WERI-Rb-1 (cell line): Measurements from ENCODE around the gene PLCG2.

Source experiments
- DNase-seq: peaks from one replicate; pipeline ENCODE4 v3.0.0-alpha.2; 2020
- H3K27ac ChIP-seq: fragments of 250-450 bp; sonication (Bioruptor Pico); 2 replicates; pipeline ENCODE4 v1.5.1; 2020; ENCODE audit warnings: mild to moderate bottlenecking, moderate library complexity
- H3K27me3 ChIP-seq: fragments of 250-450 bp; sonication (Bioruptor Pico); 2 replicates; pipeline ENCODE4 v1.5.1; 2021; ENCODE audit warnings: mild to moderate bottlenecking, low read depth, moderate library complexity; ENCODE audit not compliant: insufficient read depth, severe bottlenecking
- H3K36me3 ChIP-seq: fragments of 250-450 bp; sonication (Bioruptor Pico); 2 replicates; pipeline ENCODE4 v1.5.1; 2020; ENCODE audit warnings: mild to moderate bottlenecking, moderate library complexity
- H3K4me3 ChIP-seq: 2 replicates; pipeline ENCODE4 v1.5.1; 2011; ENCODE audit warnings: low read depth, mild to moderate bottlenecking, control low read depth, low read length
- H3K9me3 ChIP-seq: fragments of 250-450 bp; sonication (Bioruptor Pico); 2 replicates; pipeline ENCODE4 v1.5.1; 2021; ENCODE audit warnings: mild to moderate bottlenecking, moderate library complexity; ENCODE audit not compliant: severe bottlenecking
- CTCF ChIP-seq: IDR thresholded peaks from 2 replicates; pipeline ENCODE4 v1.5.1; 2011; ENCODE audit warnings: low read depth, mild to moderate bottlenecking, control low read depth, inconsistent platforms, low read length

Gene PLCG2

GRCh38 chr16:81900456-81900855, 121.4 kb downstream of the PLCG2 start:
- Histone ChIP-seq H3K27me3 (no peaks in the 10 kb centered on the region), H3K36me3 (no peaks in the 10 kb centered on the region), H3K27ac (no peak overlapping the region), H3K4me3 (no peak overlapping the region), H3K9me3 (no peaks in the 10 kb centered on the region)
- DNase-seq, result no peak
- TF ChIP-seq CTCF, result no peak

GRCh38 chr16:81901484-81901883, 122.4 kb downstream of the PLCG2 start:
- Histone ChIP-seq H3K36me3 (no peaks in the 10 kb centered on the region), H3K27me3 (no peaks in the 10 kb centered on the region), H3K27ac (no peak overlapping the region), H3K9me3 (no peaks in the 10 kb centered on the region), H3K4me3 (no peak overlapping the region)
- no peak for TF ChIP-seq CTCF
- no peak for DNase-seq

- DNase-seq, result no peak
- Histone ChIP-seq H3K36me3 (no peaks in the 10 kb centered on the region), H3K9me3 (no peaks in the 10 kb centered on the region)
These were observed 122.9 kb downstream of the PLCG2 start for GRCh38 chr16:81902025-81902424.

GRCh38 chr16:81904320-81904719, 125.2 kb downstream of the PLCG2 start:
- no peaks in the 10 kb centered on the region for H3K9me3 ChIP-seq
- no peaks in the 10 kb centered on the region for H3K27me3 ChIP-seq
- H3K4me3 ChIP-seq, result no peak overlapping the region
- no peak for DNase-seq
- H3K36me3 ChIP-seq, result no peaks in the 10 kb centered on the region
- TF ChIP-seq CTCF, result no peak
- no peak overlapping the region for H3K27ac ChIP-seq

More at GRCh38 chr16:81902025-81902424, 122.9 kb downstream of the PLCG2 start:
- Histone ChIP-seq H3K27ac (no peak overlapping the region), H3K4me3 (no peak overlapping the region), H3K27me3 (no peaks in the 10 kb centered on the region)
- TF ChIP-seq CTCF, result no peak

- peak; percentile 6 for DNase-seq
- Histone ChIP-seq H3K9me3 (no peaks in the 10 kb centered on the region), H3K27ac (no peak overlapping the region), H3K27me3 (no peaks in the 10 kb centered on the region), H3K4me3 (no peak overlapping the region), H3K36me3 (no peaks in the 10 kb centered on the region)
- TF ChIP-seq CTCF, result no peak
These were observed 126.2 kb downstream of the PLCG2 start for GRCh38 chr16:81905277-81905676.

GRCh38 chr16:81907681-81908080, 128.6 kb downstream of the PLCG2 start:
- Histone ChIP-seq H3K36me3 (no peaks in the 10 kb centered on the region), H3K9me3 (no peaks in the 10 kb centered on the region), H3K27me3 (no peaks in the 10 kb centered on the region), H3K27ac (no peak overlapping the region), H3K4me3 (no peak overlapping the region)
- no peak for DNase-seq
- no peak for TF ChIP-seq CTCF
